CD14-positive monocyte (primary cell): ENCODE measurements around the gene LMTK2. TPM values are rescaled to one million over a fixed set of nuclear protein-coding genes. Genes with fewer than 3 reads are reported as not detected.

Source experiments
- DNase-seq, 3 donors: peaks; one replicate each; pipeline ENCODE4 v3.0.0-alpha.2; 2011 to 2022
- H2AFZ ChIP-seq: 2 replicates; pipeline ENCODE4 v1.6.0; 2012; ENCODE audit warnings: mild to moderate bottlenecking, low read depth, low read length, inconsistent platforms; ENCODE audit not compliant: insufficient read depth, poor library complexity, severe bottlenecking
- H3K27ac ChIP-seq, 2 donors: 1 replicate in 1 of 2; 2 replicates in 1 of 2; pipeline ENCODE4 v1.5.1; 2012 to 2013; ENCODE audit warnings: low read length in 2 of 2, control low read depth in 1 of 2, inconsistent platforms in 1 of 2, low read depth in 1 of 2, mild to moderate bottlenecking in 1 of 2
- H3K27me3 ChIP-seq, 2 donors: one replicate each; pipeline versions ENCODE4 v1.6.0 to v1.6.1; 2011 to 2013; ENCODE audit warnings: low read length in 2 of 2; ENCODE audit not compliant: control insufficient read depth in 2 of 2, insufficient read depth in 2 of 2
- H3K36me3 ChIP-seq, 2 donors: replicated peaks in 1 of 2; 1 replicate in 1 of 2; 2 replicates in 1 of 2; pipeline versions ENCODE4 v1.5.1 to v1.6.1; 2012 to 2013; ENCODE audit warnings: low read length in 2 of 2, control low read depth in 1 of 2, inconsistent platforms in 1 of 2, mild to moderate bottlenecking in 1 of 2; ENCODE audit not compliant: insufficient read depth in 2 of 2, control insufficient read depth in 1 of 2
- H3K4me1 ChIP-seq, 2 donors: 1 replicate in 1 of 2; 2 replicates in 1 of 2; pipeline versions ENCODE4 v1.5.1 to v1.6.1; 2012 to 2013; ENCODE audit warnings: low read length in 2 of 2, control low read depth in 1 of 2, inconsistent platforms in 1 of 2, mild to moderate bottlenecking in 1 of 2, moderate library complexity in 1 of 2; ENCODE audit not compliant: insufficient read depth in 2 of 2, control insufficient read depth in 1 of 2
- H3K4me2 ChIP-seq: replicated peaks from 2 replicates; pipeline ENCODE3; 2012; ENCODE audit warnings: low read length, moderate library complexity, mild to moderate bottlenecking; ENCODE audit not compliant: poor library complexity, severe bottlenecking; ENCODE audit errors: extremely low read depth
- H3K4me3 ChIP-seq, 3 experiments: fragments of 200-600 bp in 1 of 3; sonication (generic) in 1 of 3; replicated peaks in 1 of 3; 1 replicate in 2 of 3; 2 replicates in 1 of 3; pipeline ENCODE4 v1.5.1; 2011 to 2013; ENCODE audit warnings: low read length in 3 of 3, mild to moderate bottlenecking in 3 of 3, control low read depth in 2 of 3, low read depth in 2 of 3, inconsistent platforms in 1 of 3, moderate library complexity in 1 of 3
- H3K79me2 ChIP-seq: 2 replicates; pipeline ENCODE4 v1.6.0; 2012; ENCODE audit warnings: mild to moderate bottlenecking, control low read depth, inconsistent platforms, low read length, moderate library complexity; ENCODE audit not compliant: insufficient read depth
- H3K9ac ChIP-seq: 2 replicates; pipeline ENCODE4 v1.6.0; 2017; ENCODE audit warnings: low read length, mild to moderate bottlenecking; ENCODE audit not compliant: insufficient read depth, poor library complexity, severe bottlenecking
- H3K9me3 ChIP-seq, 2 donors: replicated peaks in 1 of 2; 1 replicate in 1 of 2; 2 replicates in 1 of 2; pipeline versions ENCODE4 v1.5.1 to v1.6.1; 2012 to 2013; ENCODE audit warnings: low read length in 2 of 2, control low read depth in 1 of 2; ENCODE audit not compliant: control insufficient read depth in 1 of 2, insufficient read depth in 1 of 2
- H4K20me1 ChIP-seq: 2 replicates; pipeline ENCODE4 v1.6.0; 2012; ENCODE audit warnings: mild to moderate bottlenecking, low read length, control low read depth, moderate library complexity; ENCODE audit not compliant: insufficient read depth
- H3K27ac Mint-ChIP-seq, 7 donors: one replicate each; pipeline ENCODE4 v1.8.0; 2020; ENCODE audit warnings: mild to moderate bottlenecking in 7 of 7, mixed read lengths in 7 of 7, moderate library complexity in 6 of 7, inconsistent platforms in 2 of 7
- H3K27me3 Mint-ChIP-seq, 3 donors: one replicate each; pipeline ENCODE4 v1.8.0; 2021 to 2022; ENCODE audit warnings: low read depth in 3 of 3, mild to moderate bottlenecking in 3 of 3, mixed read lengths in 3 of 3, moderate library complexity in 3 of 3, inconsistent platforms in 1 of 3
- H3K36me3 Mint-ChIP-seq, 2 donors: one replicate each; pipeline ENCODE4 v1.8.0; 2020; ENCODE audit warnings: mixed read lengths in 2 of 2, inconsistent platforms in 1 of 2, mild to moderate bottlenecking in 1 of 2
- H3K4me1 Mint-ChIP-seq: one replicate; pipeline ENCODE4 v1.8.0; 2020; ENCODE audit warnings: mild to moderate bottlenecking, mixed read lengths
- H3K4me3 Mint-ChIP-seq, 2 donors: one replicate each; pipeline ENCODE4 v1.8.0; 2020; ENCODE audit warnings: mild to moderate bottlenecking in 2 of 2, mixed read lengths in 2 of 2, moderate library complexity in 1 of 2
- H3K9me3 Mint-ChIP-seq, 7 donors: one replicate each; pipeline ENCODE4 v1.8.0; 2020 to 2022; ENCODE audit warnings: mixed read lengths in 7 of 7, mild to moderate bottlenecking in 6 of 7, moderate library complexity in 6 of 7, inconsistent platforms in 2 of 7
- WGBS: methylation state at CpG from one replicate; pipeline ENCODE4 v1.1.5; 2013; ENCODE audit warnings: missing lambda C conversion rate; ENCODE audit not compliant: insufficient coverage; 5-methylcytosine and 5-hydroxymethylcytosine counted together
- intact Hi-C, 2 donors: fragments of 100-400 bp; cut with micrococcal nuclease; formaldehyde crosslinking; loops; one replicate each; pipeline versions ENCODE4 v1.15.0 to v1.15.1; 2023
- polyA plus RNA-seq, 3 donors: library from polyadenylated mRNA; depleted of rRNA in 1 of 3; unstranded in 2 of 3; stranded (reverse) in 1 of 3; fragments of 300-500 nt in 2 of 3; fragments of >200 nt in 1 of 3; fragmentation: Illumina TruSeq in 2 of 3; gene quantifications; 1 replicate in 2 of 3; 2 replicates in 1 of 3; pipeline ENCODE4 v1.2.3, GENCODE V29; 2012 to 2021
- TF ChIP-seq, protein P1 (sequence below): fragments of 200-600 bp; IDR thresholded peaks from one replicate; pipeline ENCODE4 v1.8.0; 2022; ENCODE audit warnings: antibody characterized with exemption, mild to moderate bottlenecking

Gene LMTK2
- polyA plus RNA-seq, 3 donors: 1.7 to 9.2 (median 1.8) TPM

DNA sequence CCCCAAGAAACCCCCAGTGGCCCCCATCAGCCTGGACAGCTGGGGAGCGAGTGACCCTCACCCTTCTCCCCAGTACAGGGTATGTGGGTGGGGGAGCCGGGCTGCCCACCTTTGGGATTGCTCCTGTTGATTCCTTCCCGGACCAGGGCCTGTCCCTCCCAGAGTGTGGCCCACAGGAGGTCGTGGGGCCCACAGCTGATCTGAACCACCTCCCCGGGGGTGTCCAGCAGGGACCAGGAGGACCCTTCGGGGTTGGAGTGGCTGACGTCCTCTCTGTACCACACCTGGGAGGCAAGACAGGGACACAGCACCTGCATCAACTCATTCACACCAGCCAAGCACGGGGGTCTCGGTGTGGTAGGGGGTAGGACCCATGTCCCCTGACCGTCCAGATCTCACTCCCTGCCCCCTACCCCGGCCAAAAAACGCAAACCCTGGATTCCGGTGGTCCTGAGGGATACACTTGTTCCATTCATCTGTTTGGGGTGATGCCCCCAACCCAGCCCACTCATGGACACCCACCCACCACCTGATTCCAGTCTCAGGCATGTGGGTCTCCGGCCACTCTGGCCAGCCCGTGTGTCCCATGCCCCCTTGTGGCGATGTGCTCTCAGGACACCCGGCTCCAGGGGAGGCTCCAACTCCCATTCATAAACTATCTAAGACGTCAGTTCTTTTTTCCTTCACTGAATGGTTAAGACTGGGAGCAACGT, 134.5 kb downstream of the LMTK2 start:
- Mint-ChIP-seq H3K27me3 (peaks cover 0 to 4% (median 2%) of the 10 kb centered on the region in 3 donors), H3K9me3 (peaks cover 0 to 2% (median 0%) of the 10 kb centered on the region in 7 donors), H3K4me1 (peaks cover 13% of the 10 kb centered on the region), H3K36me3 (peaks cover 75 to 88% of the 10 kb centered on the region in 2 donors), H3K4me3 (no peak overlapping the region), H3K27ac (peak overlapping the region in 3 of 7 donors; percentile 25 to 75 (median 41))
- H3K27ac ChIP-seq: peak overlapping the region in 1 of 2 donors; percentile 1
- no peak overlapping the region for H3K9ac ChIP-seq
- peak in 2 of 3 donors; percentile 20 to 21 for DNase-seq
- H4K20me1 ChIP-seq: peaks cover 39% of the 10 kb centered on the region
- TF ChIP-seq, protein P1, sequence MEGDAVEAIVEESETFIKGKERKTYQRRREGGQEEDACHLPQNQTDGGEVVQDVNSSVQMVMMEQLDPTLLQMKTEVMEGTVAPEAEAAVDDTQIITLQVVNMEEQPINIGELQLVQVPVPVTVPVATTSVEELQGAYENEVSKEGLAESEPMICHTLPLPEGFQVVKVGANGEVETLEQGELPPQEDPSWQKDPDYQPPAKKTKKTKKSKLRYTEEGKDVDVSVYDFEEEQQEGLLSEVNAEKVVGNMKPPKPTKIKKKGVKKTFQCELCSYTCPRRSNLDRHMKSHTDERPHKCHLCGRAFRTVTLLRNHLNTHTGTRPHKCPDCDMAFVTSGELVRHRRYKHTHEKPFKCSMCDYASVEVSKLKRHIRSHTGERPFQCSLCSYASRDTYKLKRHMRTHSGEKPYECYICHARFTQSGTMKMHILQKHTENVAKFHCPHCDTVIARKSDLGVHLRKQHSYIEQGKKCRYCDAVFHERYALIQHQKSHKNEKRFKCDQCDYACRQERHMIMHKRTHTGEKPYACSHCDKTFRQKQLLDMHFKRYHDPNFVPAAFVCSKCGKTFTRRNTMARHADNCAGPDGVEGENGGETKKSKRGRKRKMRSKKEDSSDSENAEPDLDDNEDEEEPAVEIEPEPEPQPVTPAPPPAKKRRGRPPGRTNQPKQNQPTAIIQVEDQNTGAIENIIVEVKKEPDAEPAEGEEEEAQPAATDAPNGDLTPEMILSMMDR: peak; percentile 79
- peaks cover 63 to 74% of the 10 kb centered on the region in 2 donors for H3K36me3 ChIP-seq
- no peaks in the 10 kb centered on the region for H3K27me3 ChIP-seq
- H2AFZ ChIP-seq: no peak overlapping the region
- H3K79me2 ChIP-seq: no peaks in the 10 kb centered on the region
- intact Hi-C loops: no loop called here
- 81% methylated on average over 9 of the region's 19 CpGs for WGBS
- H3K9me3 ChIP-seq: no peaks in the 10 kb centered on the region
- no peak overlapping the region for H3K4me3 ChIP-seq
- no peak overlapping the region for H3K4me2 ChIP-seq
- peaks cover 13 to 14% of the 10 kb centered on the region in 2 donors for H3K4me1 ChIP-seq

DNA sequence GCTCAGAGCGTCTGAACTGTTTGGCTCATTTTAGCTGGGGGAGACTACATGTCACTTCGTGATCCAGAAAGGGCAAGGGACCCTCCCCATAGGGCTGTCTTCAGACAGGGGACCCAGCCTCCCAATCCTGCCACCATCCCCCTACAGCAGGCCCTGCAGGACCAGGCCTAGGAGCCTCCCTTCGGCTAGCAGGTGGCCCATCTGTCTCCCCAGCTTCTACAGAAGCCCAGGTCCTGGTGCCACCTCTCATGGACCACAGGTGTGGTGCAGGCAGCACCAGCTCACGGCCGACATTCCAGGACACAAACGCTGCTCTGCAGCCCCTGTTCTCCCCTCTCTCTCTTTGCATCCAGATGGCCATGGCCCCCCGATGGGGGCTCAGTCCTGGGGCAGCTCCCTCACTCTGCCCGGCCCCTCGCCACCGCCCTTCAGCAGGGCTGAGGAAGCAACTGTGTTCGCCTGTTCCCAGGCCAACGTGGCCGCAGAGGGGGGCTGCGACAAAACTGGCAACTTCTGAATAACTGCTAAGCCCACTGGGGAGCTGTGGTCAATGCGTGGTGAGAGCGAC, 135.1 kb downstream of the LMTK2 start:
- peaks cover 39% of the 10 kb centered on the region for H4K20me1 ChIP-seq
- H3K4me1 ChIP-seq: peaks cover 19 to 20% of the 10 kb centered on the region in 2 donors
- no peaks in the 10 kb centered on the region for H3K79me2 ChIP-seq
- H2AFZ ChIP-seq: no peak overlapping the region
- DNase-seq: no peak
- WGBS: 100% methylated on average over 14 of the region's 16 CpGs
- peaks cover 19% of the 10 kb centered on the region for H3K4me1 Mint-ChIP-seq
- no peaks in the 10 kb centered on the region for H3K27me3 ChIP-seq
- H3K27ac ChIP-seq: no peak overlapping the region
- H3K27ac Mint-ChIP-seq: no peak overlapping the region
- H3K9me3 ChIP-seq: no peaks in the 10 kb centered on the region
- H3K36me3 Mint-ChIP-seq: peaks cover 69 to 82% of the 10 kb centered on the region in 2 donors
- H3K27me3 Mint-ChIP-seq: peaks cover 0 to 4% (median 2%) of the 10 kb centered on the region in 3 donors
- peaks cover 59 to 67% of the 10 kb centered on the region in 2 donors for H3K36me3 ChIP-seq
- H3K9ac ChIP-seq: no peak overlapping the region
- H3K4me3 ChIP-seq: no peak overlapping the region
- H3K9me3 Mint-ChIP-seq: peaks cover 0 to 4% (median 0%) of the 10 kb centered on the region in 7 donors
- TF ChIP-seq, protein P1: peak; percentile 46
- intact Hi-C loops: no loop called here
- no peak overlapping the region for H3K4me3 Mint-ChIP-seq
- H3K4me2 ChIP-seq: no peak overlapping the region
